GM11168 (cell line): ENCODE results near the gene PRTN3.
"Not testable (repeated sequence)": the region's sequence is repeated elsewhere in the genome, so short reads cannot be mapped to it uniquely, and the experiment has no call there.

ENCODE experiments used
- in situ Hi-C: fragments of 300-500 bp; cut with MboI; formaldehyde crosslinking; loops from one replicate; pipeline ENCODE4 v1.12.0; 2022; ENCODE audit warnings: low sequenced_read_pairs; ENCODE audit not compliant: unreplicated experiment

Gene PRTN3

DNA sequence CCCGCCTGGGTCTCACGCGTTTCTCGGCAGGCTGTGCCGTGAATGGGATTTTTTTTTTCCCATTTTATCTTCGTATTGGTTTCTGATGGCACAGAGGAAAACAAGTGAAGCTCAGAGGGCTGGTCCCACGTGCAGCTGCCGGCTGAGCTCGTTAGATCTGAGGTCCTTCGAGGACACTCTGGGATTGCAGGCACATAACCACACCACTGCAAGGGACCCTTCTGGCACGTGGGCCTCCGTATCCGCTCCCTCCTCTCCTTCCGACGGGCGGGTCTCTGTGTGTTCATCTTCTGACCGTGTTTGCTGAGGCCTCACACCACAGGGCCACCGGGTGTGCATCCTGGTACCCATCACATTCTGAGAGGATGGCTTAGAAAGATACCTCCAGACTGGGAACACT lies 35.3 kb downstream of the PRTN3 start:
- in situ Hi-C loops = no loop called here

DNA sequence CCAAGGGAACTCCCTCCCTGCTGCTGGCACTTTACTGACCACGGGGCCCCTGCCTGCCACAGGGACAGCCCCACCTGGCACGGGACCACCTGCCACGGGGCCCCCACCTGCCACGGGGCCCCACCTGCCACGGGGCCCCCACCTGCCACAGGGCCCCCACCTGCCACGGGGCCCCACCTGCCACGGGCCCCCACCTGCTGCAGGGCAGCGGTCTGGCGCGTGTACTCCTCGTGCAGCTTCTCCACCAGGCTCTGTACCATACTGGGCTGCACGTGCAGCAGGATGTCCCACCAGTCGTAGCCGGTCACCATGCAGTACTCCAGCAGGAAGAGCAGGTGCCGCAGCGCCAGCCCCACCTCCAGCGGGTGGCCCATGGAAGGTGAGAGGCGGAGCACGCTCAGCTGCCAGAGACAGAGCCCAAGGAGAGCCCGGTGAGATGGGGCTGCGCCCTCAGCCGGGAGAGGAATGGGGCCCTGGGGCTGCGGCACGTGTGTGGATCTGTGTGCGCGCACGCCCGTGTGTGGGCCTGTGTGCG lies 36.0 kb downstream of the PRTN3 start:
- in situ Hi-C loops = no loop called here

DNA sequence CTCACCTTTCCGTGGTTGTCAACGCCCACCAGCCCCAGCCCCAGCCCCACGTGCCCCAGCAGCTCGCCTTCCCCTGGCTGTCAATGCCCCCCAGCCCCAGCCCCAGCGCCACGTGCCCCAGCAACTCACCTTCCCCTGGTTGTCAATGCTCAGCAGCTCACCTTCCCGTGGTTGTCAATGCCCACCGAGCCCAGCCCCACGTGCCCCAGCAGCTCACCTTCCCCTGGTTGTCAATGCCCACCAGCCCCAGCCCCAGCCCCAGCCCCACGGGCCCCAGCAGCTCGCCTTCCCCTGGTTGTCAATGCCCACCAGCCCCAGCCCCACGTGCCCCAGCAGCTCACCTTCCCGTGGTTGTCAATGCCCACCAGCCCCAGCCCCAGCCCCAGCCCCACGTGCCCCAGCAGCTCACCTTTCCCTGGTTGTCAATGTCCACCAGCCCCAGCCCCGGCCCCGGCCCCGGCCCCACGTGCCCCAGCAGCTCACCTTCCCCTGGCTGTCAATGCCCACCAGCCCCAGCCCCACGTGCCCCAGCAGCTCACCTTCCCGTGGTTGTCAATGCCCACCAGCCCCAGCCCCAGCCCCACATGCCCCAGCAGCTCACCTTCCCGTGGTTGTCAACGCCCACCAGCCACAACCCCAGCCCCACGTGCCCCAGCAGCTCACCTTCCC lies 37.3 kb downstream of the PRTN3 start:
- in situ Hi-C loops = not testable (repeated sequence)

DNA sequence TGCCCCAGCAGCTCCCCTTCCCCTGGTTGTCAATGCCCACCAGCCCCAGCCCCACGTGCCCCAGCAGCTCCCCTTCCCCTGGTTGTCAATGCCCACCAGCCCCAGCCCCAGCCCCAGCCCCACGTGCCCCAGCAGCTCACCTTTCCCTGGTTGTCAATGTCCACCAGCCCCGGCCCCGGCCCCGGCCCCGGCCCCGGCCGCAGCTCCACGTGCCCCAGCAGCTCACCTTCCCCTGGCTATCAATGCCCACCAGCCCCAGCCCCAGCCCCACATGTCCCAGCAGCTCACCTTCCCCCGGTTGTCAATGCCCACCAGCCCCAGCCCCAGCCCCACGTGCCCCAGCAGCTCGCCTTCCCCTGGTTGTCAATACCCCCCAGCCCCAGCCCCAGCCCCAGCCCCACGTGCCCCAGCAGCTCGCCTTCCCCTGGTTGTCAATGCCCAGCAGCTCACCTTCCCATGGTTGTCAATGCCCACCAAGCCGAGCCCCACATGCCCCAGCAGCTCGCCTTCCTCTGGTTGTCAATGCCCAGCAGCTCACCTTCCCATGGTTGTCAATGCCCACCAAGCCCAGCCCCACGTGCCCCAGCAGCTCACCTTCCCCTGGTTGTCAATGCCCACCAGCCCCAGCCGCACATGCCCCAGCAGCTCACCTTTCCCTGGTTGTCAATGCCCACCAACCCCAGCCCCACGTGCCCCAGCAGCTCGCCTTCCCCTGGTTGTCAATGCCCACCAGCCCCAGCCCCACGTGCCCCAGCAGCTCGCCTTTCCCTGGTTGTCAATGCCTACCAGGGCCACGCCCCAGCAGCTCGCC lies 38.2 kb downstream of the PRTN3 start:
- in situ Hi-C loops = not testable (repeated sequence)

DNA sequence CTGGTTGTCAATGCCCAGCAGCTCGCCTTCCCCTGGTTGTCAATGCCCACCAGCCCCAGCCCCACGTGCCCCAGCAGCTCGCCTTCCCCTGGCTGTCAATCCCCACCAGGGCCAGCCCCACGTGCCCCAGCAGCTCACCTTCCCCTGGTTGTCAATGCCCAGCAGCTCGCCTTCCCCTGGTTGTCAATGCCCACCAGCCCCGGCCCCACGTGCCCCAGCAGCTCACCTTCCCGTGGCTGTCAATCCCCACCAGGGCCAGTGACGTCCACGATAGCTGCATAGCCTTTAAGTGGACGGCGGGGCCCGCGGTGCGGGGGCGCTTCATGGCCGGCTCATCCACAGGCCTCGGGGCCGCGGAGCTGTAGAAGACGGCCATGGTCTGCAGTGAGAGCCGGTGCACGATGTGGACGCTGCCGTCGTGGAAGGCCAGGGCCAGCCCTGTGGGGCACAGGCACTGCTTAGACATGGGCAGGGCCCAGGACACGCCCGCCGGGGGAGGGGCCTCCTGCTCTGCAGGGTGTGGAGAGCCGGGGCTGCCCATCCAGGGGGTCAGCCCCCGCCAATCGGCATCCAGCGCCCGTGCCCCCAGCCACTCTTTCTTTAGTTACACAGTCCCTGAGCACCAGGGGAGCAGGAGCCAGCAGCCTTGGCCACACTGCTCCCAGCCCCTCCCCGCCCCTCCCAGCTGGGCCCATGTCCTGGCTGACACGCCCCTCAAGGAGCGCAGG lies 39.1 kb downstream of the PRTN3 start:
- in situ Hi-C loops = no loop called here

DNA sequence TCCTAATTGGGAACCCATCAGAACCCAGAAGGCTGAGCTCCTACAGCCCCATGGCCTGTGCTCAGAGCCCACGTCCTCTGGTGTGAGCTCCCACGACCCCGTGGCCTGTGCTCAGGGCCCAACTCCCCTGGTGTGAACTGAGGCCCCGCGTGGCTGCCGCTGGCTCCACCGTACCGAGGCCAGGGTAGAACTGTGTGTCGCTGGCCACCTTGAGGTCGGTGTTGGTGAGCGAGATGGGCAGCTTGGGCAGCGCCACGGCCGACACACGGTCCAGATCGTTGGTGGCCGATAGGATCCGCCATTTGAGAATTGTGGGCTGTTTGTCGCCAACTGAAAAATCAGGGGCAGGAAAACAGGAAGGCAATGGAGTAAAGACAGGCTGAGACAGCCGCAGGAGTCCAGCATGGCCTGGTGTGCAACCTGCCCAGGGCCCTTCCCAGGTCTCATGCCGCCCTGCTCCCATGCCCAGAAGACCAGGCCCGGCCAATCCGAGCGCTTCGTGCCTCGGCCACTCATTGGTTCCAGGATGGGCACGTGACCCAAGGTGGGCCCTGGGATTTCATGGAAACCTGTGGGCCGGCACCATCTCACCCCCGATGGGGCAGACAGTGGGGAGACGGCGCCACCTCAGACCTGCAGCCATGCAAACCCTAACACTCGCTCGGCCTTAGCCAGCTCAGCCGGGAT lies 40.7 kb downstream of the PRTN3 start:
- in situ Hi-C loops = no loop called here

DNA sequence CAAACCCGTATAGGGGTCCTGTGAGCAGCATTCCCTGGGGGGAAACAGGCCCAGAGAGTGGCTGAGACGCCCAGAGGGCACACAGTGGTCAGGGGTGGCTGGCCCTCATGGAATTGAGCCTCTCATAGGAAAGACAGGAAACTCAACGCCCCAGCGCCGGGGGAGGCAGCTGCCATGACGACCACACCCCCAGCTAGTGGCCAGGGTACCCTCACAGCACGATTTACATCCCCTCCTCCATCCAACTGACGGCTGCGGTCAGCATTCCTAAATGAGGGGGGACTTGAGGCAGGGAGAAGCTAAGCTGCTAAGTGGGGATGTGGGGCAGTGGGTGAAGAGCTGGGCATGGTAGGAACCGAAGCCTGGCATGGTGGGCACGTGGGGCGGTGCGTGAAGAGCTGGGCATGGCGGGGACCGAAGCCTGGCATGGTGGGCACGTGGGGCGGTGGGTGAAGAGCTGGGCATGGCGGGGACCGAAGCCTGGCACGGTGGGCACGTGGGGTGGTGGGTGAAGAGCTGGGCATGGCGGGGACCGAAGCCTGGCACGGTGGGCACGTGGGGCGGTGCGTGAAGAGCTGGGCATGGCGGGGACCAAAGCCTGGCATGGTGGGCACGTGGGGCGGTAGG lies 42.2 kb downstream of the PRTN3 start:
- in situ Hi-C loops = no loop called here

DNA sequence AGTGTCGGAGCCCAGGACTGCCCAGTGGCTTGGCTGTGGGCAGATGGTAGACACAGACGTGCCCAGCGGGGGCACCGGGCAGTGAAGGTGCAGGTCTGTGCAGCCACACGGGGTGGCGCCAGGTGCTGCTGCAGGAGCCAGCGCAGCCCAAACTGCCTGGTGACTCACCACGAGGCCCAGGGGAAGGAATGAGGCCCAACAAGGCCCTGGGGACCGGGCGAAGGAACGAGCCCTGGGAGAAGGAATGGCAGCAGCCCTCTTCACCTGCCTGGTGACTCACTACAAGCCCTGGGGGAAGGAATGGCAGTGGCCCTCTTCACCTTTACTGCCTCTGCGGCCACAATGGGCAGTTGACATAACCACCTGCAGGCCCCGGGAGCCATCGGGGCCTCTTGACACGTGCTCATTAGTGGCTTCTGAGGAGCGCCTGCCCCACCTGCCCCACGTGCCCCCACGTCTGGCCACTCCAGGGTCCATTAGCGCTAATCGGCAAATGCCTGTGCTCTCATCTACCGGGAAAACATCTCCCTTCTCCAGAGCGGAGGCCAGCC lies 42.9 kb downstream of the PRTN3 start:
- in situ Hi-C loops = no loop called here

DNA sequence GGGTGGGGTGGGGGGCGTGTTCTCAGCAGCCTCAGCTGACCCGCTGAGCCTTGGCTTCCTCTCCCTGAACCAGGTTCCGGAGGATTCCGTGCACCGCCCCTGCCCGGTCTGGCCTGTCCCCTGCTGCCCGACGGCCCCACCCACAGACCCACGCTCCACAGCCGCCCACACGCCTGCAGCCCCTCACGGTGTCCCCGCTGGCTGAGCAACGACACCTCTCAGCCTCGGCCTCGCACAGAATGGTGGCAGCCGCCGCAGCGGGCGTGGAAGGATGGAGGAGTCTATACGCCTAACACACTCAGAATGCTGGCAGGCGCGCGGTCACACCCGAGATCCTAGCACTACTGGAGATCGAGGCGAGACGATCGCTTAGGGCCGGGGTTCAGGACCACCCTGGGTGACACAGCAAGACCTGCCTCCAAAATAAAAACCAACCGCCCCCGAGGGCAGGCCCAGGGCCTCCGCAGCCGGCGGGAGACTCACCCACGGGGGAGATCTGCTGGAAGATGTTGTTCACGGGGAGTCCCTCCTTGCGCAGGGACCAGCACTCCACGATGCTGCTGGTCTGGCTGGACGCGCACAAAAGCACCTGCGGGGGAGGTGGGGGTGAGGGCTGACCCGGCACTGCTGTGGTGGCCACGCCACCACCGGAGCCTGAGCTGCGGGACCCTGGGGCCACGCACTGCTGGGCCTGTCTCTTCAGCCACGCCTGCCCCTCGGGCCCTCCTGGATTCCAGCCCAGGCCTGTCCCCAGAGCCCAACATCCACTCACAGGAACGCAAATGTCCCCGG lies 43.8 kb downstream of the PRTN3 start:
- in situ Hi-C loops = no loop called here

DNA sequence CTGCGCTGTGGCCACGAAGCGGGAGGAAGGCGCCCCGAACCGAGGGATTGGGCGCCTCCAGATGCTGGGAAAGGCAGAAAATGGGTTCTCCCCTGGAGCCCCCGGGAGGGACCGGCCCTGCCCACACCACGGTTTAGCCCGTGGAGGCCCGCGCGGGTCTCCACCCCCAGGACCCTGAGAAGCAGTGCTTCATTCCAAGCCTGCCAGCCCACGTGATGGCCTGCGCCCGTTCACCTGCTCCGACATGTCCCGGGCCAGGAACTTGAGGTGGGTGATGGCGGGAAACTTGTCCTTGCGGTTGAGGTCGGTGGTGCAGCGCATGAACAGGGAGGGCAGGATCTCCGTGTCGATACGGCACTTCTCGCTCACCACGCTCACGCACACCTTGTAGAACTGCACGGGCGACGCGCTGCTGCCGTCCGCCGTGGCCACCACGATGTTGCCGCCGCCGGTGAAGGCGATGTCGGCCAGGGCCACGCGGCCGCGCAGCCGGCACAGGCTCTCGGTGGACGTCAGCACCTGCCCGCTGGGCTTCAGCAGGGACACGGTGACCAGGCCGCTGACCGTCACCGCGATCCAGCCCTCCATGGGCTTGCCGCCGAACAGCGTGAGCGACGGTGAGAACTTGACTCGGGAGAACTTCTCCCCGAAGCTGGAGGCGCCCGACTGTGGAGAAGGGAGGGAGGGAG lies 44.9 kb downstream of the PRTN3 start:
- in situ Hi-C loops = no loop called here

DNA sequence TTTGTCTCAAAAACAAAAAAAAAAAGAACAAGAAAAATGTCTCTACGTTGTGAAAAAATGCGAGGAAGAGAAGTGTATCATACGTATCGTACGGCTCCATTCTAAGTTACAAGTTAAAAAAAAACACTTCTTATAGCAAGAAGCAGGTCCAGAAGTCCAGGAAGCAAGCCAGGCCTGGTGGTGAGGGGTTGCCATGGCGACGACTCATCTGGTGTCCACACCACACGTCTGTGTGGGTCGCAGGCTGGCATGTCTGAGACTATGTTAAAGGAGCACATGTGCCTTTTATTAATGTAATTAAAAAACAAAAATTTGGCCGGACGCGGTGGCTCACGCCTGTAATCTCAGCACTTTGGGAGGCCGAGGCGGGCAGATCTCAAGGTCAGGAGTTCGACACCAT lies 46.3 kb downstream of the PRTN3 start:
- in situ Hi-C loops = no loop called here

DNA sequence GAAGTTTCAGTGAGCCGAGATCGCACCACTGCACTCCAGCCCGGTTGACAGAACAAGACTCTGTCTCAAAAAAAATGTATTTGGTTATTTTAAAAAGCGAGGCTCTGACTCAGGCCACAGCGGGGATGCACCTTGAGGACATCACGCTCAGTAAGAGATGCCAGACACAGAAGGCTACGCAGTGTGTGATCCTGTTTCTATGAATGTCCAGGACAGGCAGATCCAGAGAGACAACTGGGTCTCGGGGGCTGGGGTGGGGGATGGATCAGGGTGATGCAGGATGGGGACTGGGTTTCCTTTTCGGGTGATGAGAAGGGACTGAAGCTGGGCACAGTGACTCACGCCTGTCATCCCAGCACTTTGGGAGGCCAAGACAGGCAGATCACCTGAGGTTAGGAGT lies 46.8 kb downstream of the PRTN3 start:
- in situ Hi-C loops = no loop called here

DNA sequence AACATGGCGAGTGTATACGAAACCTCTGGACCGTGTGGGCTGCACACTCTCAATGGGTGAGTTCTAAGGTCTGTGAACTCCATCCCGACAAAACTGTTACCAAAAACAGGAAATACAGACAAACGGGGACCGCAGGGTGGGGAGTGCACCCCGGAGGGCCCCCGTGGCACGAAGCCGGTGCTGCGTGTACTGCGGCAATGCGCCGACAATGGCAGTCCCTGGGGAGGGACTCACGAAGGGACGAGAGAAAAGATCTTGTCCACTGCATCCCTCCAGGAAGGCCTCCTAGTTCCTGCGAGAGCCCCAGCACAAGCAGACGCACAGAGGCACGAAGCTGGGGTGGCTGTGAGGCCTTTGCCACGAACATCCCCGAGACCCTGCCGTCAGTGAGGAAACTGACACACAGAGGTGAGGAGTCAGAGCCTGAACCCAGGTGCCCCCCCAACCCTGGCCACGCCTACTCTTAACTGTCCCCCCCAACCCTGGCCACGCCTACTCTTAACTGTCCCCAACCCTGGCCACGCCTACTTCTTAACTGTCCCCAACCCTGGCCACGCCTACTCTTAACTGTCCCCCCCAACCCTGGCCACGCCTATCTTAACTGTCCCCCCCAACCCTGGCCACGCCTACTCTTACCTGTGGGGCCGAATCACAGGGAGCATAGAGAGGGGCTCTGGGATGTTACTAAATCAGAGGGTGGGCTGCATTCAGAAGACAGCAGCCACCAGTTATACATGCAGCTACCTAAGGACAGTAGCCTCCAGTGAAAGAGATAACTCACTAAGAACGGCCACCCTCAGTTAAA lies 48.0 kb downstream of the PRTN3 start:
- in situ Hi-C loops = no loop called here

DNA sequence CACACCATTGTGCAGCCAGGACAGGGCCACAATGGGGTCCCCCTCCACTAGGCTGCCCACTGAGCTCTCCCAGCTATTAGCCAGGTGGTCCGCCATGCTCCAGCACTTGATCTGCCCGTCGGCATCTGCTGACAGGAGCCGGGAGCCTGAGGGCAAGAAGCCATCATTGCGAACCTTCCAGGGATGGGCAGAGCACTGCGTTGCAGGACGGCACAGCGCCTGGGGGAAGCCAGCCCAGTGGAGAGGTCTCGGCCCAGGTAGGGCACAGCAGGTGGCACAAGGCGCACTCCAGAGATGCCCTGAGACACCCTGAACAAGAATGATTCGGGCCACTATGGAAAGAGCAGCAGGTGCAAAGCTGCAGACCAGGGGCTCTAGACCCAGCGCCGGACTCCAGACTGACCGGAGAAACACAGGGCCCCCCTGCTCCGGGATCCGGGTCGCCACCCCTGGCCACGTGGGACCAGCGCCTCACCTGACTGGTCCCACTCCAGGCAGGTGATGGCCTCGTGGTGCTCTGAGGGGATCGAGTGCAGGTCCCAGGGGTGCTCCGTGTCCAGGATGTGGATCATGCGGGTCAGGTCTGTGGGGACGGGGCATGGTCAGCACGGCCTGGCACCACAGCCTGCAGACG lies 49.0 kb downstream of the PRTN3 start:
- in situ Hi-C loops = no loop called here

DNA sequence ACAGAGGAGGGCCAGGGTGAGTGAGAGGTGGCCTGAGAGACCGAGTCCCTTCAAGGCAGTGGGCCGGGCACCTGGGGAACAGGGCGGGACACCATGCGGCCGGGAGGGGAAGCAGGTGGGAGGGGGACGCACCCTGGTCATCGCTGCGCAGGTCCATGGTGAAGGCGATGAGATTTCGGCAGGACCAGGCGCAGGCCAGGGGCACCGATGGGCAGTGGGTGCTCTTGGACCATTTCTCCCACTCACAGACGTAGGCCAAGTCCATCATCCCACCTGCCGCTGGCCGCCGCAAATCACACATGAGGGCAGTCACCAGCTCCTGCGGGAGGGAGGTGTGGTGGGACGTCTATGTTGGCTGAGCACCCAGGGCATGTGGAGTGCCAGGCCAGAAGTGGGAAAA lies 50.0 kb downstream of the PRTN3 start:
- in situ Hi-C loops = no loop called here

DNA sequence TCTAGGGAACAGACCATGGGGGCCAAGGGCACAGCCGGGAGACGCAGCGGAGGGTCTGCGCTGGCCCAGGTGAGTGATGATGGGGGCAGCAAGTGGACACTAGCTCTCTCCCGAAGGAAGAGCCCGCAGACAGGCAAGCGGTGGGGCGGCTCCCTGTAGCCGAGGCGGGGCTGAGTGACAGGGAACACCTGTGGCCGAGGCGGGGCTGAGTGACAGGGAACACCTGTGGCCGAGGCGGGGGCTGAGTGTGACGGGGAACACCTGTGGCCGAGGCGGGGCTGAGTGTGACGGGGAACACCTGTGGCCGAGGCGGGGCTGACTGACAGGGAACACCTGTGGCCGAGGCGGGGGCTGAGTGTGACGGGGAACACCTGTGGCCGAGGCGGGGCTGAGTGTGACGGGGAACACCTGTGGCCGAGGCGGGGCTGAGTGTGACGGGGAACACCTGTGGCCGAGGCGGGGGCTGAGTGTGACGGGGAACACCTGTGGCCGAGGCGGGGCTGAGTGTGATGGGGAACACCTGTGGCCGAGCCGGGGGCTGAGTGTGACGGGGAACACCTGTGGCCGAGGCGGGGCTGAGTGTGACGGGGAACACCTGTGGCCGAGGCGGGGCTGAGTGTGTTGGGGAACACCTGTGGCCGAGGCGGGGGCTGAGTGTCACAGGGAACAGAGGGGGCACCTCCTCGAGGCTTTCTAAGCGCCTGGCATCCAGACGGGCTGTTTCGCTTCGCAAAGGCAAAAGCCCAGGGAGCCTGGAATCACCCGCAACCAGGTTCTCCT lies 50.8 kb downstream of the PRTN3 start:
- in situ Hi-C loops = not testable (repeated sequence)
